OCI-LY7 (cell line): ENCODE data around the gene RPP25L. TPM values are rescaled to one million over a fixed set of nuclear protein-coding genes. Genes with fewer than 3 reads are reported as not detected.

ENCODE experiments used
- BruUV-seq: library from RNA; stranded (reverse); fragments of 400-500 nt; replicated peaks from 2 replicates; lab custom pipeline; 2021; lab: Mats Ljungman, UMichigan
- CTCF ChIA-PET: fragments of 300-600 bp; sonication (Branson Sonifier 250); formaldehyde crosslinking; loops from one replicate; lab custom pipeline; 2022; ENCODE audit warnings: antibody characterized with exemption; ENCODE audit not compliant: unreplicated experiment; lab: Charles Lee
- POLR2A ChIA-PET: fragments of 300-600 bp; sonication (Branson Sonifier 250); formaldehyde crosslinking; loops from one replicate; lab custom pipeline; 2022; ENCODE audit warnings: antibody characterized with exemption; lab: Charles Lee
- DNase-seq: peaks from one replicate; pipeline ENCODE4 v3.0.0-alpha.2; 2015; ENCODE audit warnings: low spot score
- H2AFZ ChIP-seq: fragments of 200-600 bp; sonication (generic), shearing (Covaris generic); 2 replicates; pipeline ENCODE4 v1.6.1; 2014; ENCODE audit warnings: mild to moderate bottlenecking, antibody characterized with exemption, low read length, moderate library complexity
- H3K27ac ChIP-seq: fragments of 200-600 bp; sonication (generic); 2 replicates; pipeline ENCODE4 v1.5.1; 2014; ENCODE audit warnings: mixed run types, low read depth, mild to moderate bottlenecking, moderate library complexity, low read length, inconsistent platforms; ENCODE audit not compliant: poor library complexity, severe bottlenecking
- H3K36me3 ChIP-seq: fragments of 200-600 bp; sonication (generic); 2 replicates; pipeline ENCODE4 v1.6.1; 2014; ENCODE audit warnings: mild to moderate bottlenecking, antibody characterized with exemption, low read length, moderate library complexity, mixed read lengths; ENCODE audit not compliant: insufficient read depth
- H3K4me1 ChIP-seq: fragments of 200-600 bp; sonication (generic); 2 replicates; pipeline ENCODE4 v1.5.1; 2014; ENCODE audit warnings: mild to moderate bottlenecking, low read length; ENCODE audit not compliant: insufficient read depth, poor library complexity, severe bottlenecking
- H3K4me2 ChIP-seq: fragments of 200-600 bp; sonication (generic); 2 replicates; pipeline ENCODE4 v1.6.1; 2014; ENCODE audit warnings: mild to moderate bottlenecking, low read length
- H3K4me3 ChIP-seq: fragments of 200-600 bp; sonication (generic); 2 replicates; pipeline ENCODE4 v1.5.1; 2014; ENCODE audit warnings: mild to moderate bottlenecking, low read depth, low read length; ENCODE audit not compliant: poor library complexity, severe bottlenecking
- H3K79me2 ChIP-seq: fragments of 200-600 bp; sonication (generic); 2 replicates; pipeline ENCODE4 v1.6.1; 2016; ENCODE audit warnings: low read depth, mild to moderate bottlenecking, low read length, moderate library complexity, mixed read lengths; ENCODE audit not compliant: insufficient read depth
- H3K9me2 ChIP-seq: fragments of 200-600 bp; sonication (generic); 2 replicates; pipeline ENCODE4 v1.6.1; 2016; ENCODE audit warnings: mild to moderate bottlenecking, low read length, mixed read lengths; ENCODE audit not compliant: insufficient read depth
- H3K9me3 ChIP-seq: fragments of 200-600 bp; sonication (generic); 2 replicates; pipeline ENCODE4 v1.6.1; 2014; ENCODE audit warnings: mild to moderate bottlenecking, mixed run types, low read length, mixed read lengths
- H4K20me1 ChIP-seq: fragments of 200-600 bp; sonication (generic); 2 replicates; pipeline ENCODE4 v1.6.1; 2014; ENCODE audit warnings: mild to moderate bottlenecking, antibody characterized with exemption, low read length, moderate library complexity, mixed read lengths; ENCODE audit not compliant: insufficient read depth
- CTCF ChIP-seq: fragments of 200-600 bp; sonication (generic); conservative IDR thresholded peaks from 2 replicates; pipeline ENCODE4 v1.5.1; 2014; ENCODE audit warnings: mild to moderate bottlenecking, antibody characterized with exemption, low read length, moderate library complexity, mixed read lengths
- EZH2phosphoT487 ChIP-seq: fragments of 200-600 bp; sonication (generic); IDR thresholded peaks from 2 replicates; pipeline ENCODE4 v1.6.1; 2018; ENCODE audit warnings: low read depth, borderline replicate concordance, mild to moderate bottlenecking, mixed run types, antibody characterized with exemption, low read length, moderate library complexity, mixed read lengths
- intact Hi-C: fragments of 100-400 bp; cut with micrococcal nuclease; formaldehyde crosslinking; loops from one replicate; pipeline ENCODE4 v1.10.0; 2022; ENCODE audit not compliant: unreplicated experiment
- total RNA-seq, 2 experiments: library from RNA; depleted of rRNA in 1 of 2; stranded (reverse); fragments of >200 nt in 1 of 2; shearing (Covaris generic) in 1 of 2; gene quantifications; 2 replicates each; pipeline ENCODE4 v1.2.3, GENCODE V29; 2014 to 2022

RPP25L gene
- total RNA-seq, 2 experiments from 2014 or later, result 33.7 to 40.3 TPM

- intact Hi-C loops, result no loop called here
- Histone ChIP-seq H4K20me1 (no peaks in the 10 kb centered on the region), H3K27ac (no peak overlapping the region), H3K4me1 (no peaks in the 10 kb centered on the region), H2AFZ (no peak overlapping the region), H3K9me2 (no peaks in the 10 kb centered on the region), H3K4me2 (no peak overlapping the region), H3K9me3 (no peaks in the 10 kb centered on the region), H3K36me3 (no peaks in the 10 kb centered on the region), H3K79me2 (no peaks in the 10 kb centered on the region), H3K4me3 (no peak overlapping the region)
- no peak for DNase-seq
- ChIA-PET POLR2A (no interaction called here), CTCF (no interaction called here)
- BruUV-seq, result no TSS peak
- no peak for TF ChIP-seq CTCF
- TF ChIP-seq EZH2phosphoT487, result no peak
These were observed 46.6 kb upstream of the RPP25L start for GRCh38 chr9:34658461-34658860.

GRCh38 chr9:34656992-34657391 lies 45.1 kb upstream of the RPP25L start:
- H4K20me1 ChIP-seq, result no peaks in the 10 kb centered on the region
- DNase-seq, result no peak
- H3K27ac ChIP-seq, result no peak overlapping the region
- H3K4me3 ChIP-seq, result no peak overlapping the region
- no peak overlapping the region for H3K4me2 ChIP-seq
- H2AFZ ChIP-seq, result no peak overlapping the region
- no TSS peak for BruUV-seq
- TF ChIP-seq CTCF (no peak), EZH2phosphoT487 (no peak)
- H3K36me3 ChIP-seq, result no peaks in the 10 kb centered on the region
- H3K4me1 ChIP-seq, result peaks cover 2% of the 10 kb centered on the region
- intact Hi-C loops, result no loop called here
- H3K9me2 ChIP-seq, result no peaks in the 10 kb centered on the region
- no peaks in the 10 kb centered on the region for H3K9me3 ChIP-seq
- ChIA-PET CTCF (no interaction called here), POLR2A (interaction anchor here (0.6 kb wide), 1 partner anchor 52 kb away, joined by 4 read pairs; no protein-coding TSS in a partner anchor)
- H3K79me2 ChIP-seq, result no peaks in the 10 kb centered on the region

GRCh38 chr9:34655394-34655793 lies 43.5 kb upstream of the RPP25L start:
- no peaks in the 10 kb centered on the region for H3K9me3 ChIP-seq
- POLR2A ChIA-PET, result no interaction called here
- no peak overlapping the region for H2AFZ ChIP-seq
- H3K36me3 ChIP-seq, result no peaks in the 10 kb centered on the region
- TF ChIP-seq EZH2phosphoT487, result no peak
- TF ChIP-seq CTCF, result no peak
- peaks cover 4% of the 10 kb centered on the region for H3K4me1 ChIP-seq
- H3K79me2 ChIP-seq, result no peaks in the 10 kb centered on the region
- BruUV-seq, result no TSS peak
- intact Hi-C loops, result no loop called here
- H3K4me2 ChIP-seq, result no peak overlapping the region
- H3K9me2 ChIP-seq, result no peaks in the 10 kb centered on the region
- CTCF ChIA-PET, result no interaction called here
- H3K27ac ChIP-seq, result no peak overlapping the region
- no peak for DNase-seq
- no peak overlapping the region for H3K4me3 ChIP-seq
- no peaks in the 10 kb centered on the region for H4K20me1 ChIP-seq
